ENCODE data around the gene GAS7. TPM values are rescaled to one million over a fixed set of nuclear protein-coding genes. Genes with fewer than 3 reads are reported as not detected.

GAS7 gene
- total and polyA plus RNA-seq, 9 of the 15 experiments (the other 6 are each of a cell fraction or from before 2014, with no cell fraction given), result 0.11 to 0.33 TPM; not detected in 7

- no peak for TF ChIP-seq ZNF592 (IDR thresholded peaks at IDR 0.05)
Measured at GRCh38 chr17:10106067-10106466, 92.3 kb downstream of the GAS7 start (continued).

- no peak for DNase-seq (ENCODE audit: extremely low read depth in 1 of 4, low spot score in 3 of 4)
- CTCF ChIA-PET (ENCODE audit: low intra/inter-chr PET ratio), result no interaction called here
- FAIRE-seq, result no peak
- TF ChIP-seq ZNF707 (CRISPR knock-in tag; conservative IDR thresholded peaks at IDR 0.05) (no peak), DLX4 (CRISPR knock-in tag; IDR thresholded peaks at IDR 0.05) (no peak), ZNF316 (IDR thresholded peaks at IDR 0.05) (no peak), PTRF (tag; IDR thresholded peaks at IDR 0.05) (no peak), NFIC (IDR thresholded peaks at IDR 0.05) (no peak), AFF1 (IDR thresholded peaks at IDR 0.05; ENCODE audit: low read depth in 1 of 2, partially characterized antibody in 2 of 2) (no peak), CBX5 (IDR thresholded peaks at IDR 0.05; ENCODE audit: borderline replicate concordance, low read depth) (no peak), POLR2AphosphoS5 (IDR thresholded peaks at IDR 0.05; ENCODE audit: control insufficient read depth, insufficient read depth, low read depth, low read length) (no peak), JUND (IDR thresholded peaks at IDR 0.05; ENCODE audit: borderline replicate concordance, low read depth, low read length) (no peak), JUND (tag; IDR thresholded peaks at IDR 0.05; ENCODE audit: borderline replicate concordance, low read depth, low read length) (no peak), USF2 (CRISPR knock-in tag; IDR thresholded peaks at IDR 0.05) (no peak)
Measured at GRCh38 chr17:10105513-10106001, 92.8 kb downstream of the GAS7 start.

More at GRCh38 chr17:10105513-10106001, 92.8 kb downstream of the GAS7 start:
- H3K9me3 ChIP-seq (replicated peaks; ENCODE audit: control insufficient read depth, insufficient read depth, low read depth, low read length), result no peaks in the 10 kb centered on the region
- no peaks in the 10 kb centered on the region for H3K36me3 ChIP-seq (ENCODE audit: control insufficient read depth, insufficient read depth, low read length)
- intact Hi-C loops (cut with micrococcal nuclease), result no loop called here
- H3K27me3 ChIP-seq (ENCODE audit: control insufficient read depth in 2 of 2, insufficient read depth in 2 of 2, low read length in 2 of 2), result peaks cover 0 to 10% of the 10 kb centered on the region in 2 experiments; a peak in 2 of 5 replicates
- no TSS peak for BruUV-seq (replicated peaks)
- H3K4me2 ChIP-seq (ENCODE audit: insufficient read depth, low read length), result no peak overlapping the region
- no peak overlapping the region for H3K4me3 ChIP-seq
- H3K9me1 ChIP-seq (ENCODE audit: control insufficient read depth, insufficient read depth, low read length), result no peaks in the 10 kb centered on the region
- no peak overlapping the region for H3K9ac ChIP-seq (ENCODE audit: insufficient read depth in 1 of 2, low read depth in 2 of 2, low read length in 2 of 2)
- no peak overlapping the region for H2AFZ ChIP-seq (ENCODE audit: low read depth, low read length)
- H4K20me1 ChIP-seq (replicated peaks; ENCODE audit: control insufficient read depth, insufficient read depth, low read length), result no peaks in the 10 kb centered on the region
- POLR2A ChIA-PET, result no interaction called here
- no peak for ATAC-seq
- no peaks in the 10 kb centered on the region for H3K79me2 ChIP-seq (ENCODE audit: control insufficient read depth, insufficient read depth, low read length)
- no peaks in the 10 kb centered on the region for H3K4me1 ChIP-seq (replicated peaks in 1 of 2; ENCODE audit: control insufficient read depth in 2 of 2, insufficient read depth in 2 of 2, low read length in 2 of 2)
- in situ Hi-C loops (cut with MboI), result no loop called here
- H3K27ac ChIP-seq (ENCODE audit: extremely low read depth, low read depth, low read length), result no peak overlapping the region
- 1% methylated on average over 8 of the region's 10 CpGs for WGBS (ENCODE audit: insufficient coverage, low coverage, missing lambda C conversion rate)
